Fibroblast of skin of right quadriceps (primary cell): ENCODE measurements around the gene ZNF132.

Experiments used
- DNase-seq: peaks from one replicate; pipeline ENCODE4 v3.0.0-alpha.2; 2013

The ZNF132 gene

GRCh38 chr19:58385891-58386575 lies 53.9 kb downstream of the ZNF132 start:
- DNase-seq: no peak

GRCh38 chr19:58385313-58385890 lies 54.6 kb downstream of the ZNF132 start:
- DNase-seq: no peak

DNA sequence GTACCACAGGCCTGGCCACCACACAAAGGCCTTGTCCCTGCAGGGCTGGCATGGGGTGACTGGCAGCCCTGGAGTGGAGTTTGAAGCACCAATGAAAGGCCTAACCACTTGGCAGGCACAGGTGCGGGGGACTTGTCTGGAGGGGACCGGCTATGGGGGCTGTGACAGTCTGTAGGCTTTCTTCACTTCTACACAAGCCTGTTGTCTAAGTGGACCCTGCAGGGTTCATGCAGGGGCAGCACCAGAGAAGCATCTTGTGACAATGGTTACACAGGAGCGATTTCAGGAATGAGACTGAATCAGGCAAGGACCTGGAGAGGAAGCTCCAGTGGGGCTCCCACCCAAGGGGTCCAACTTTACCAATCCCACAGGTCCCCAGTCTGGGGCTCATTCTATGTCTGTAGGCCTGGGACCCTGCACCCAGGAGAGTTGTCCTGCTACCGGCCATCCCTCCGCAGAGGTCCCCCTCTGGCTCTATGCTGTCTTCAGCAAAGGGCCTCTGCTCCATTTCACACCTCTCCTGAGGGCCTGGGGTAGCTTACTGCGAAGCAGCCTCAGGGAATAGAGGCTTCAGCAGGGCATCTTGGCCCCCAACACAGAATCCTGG lies 56.9 kb downstream of the ZNF132 start:
- DNase-seq: no peak
